WTC11 (cell line): ENCODE data around the gene ADCYAP1R1. TPM values are rescaled to one million over a fixed set of nuclear protein-coding genes. Genes with fewer than 3 reads are reported as not detected.

ENCODE experiments used
- ATAC-seq: fragments of 200-7000 bp; cut with Tn5 transposase; 2 replicates; pipeline ENCODE4 v1.10.0; 2021; ENCODE audit warnings: mild to moderate bottlenecking, moderate library complexity
- CTCF ChIA-PET: fragments of 300-600 bp; sonication (Branson Sonifier 250); formaldehyde crosslinking; loops from one replicate; lab custom pipeline; 2021; ENCODE audit warnings: antibody characterized with exemption; lab: Charles Lee
- POLR2A ChIA-PET: fragments of 350-600 bp; sonication (Branson Sonifier 250); formaldehyde crosslinking; loops from one replicate; lab custom pipeline; 2021; ENCODE audit warnings: antibody characterized with exemption; lab: Charles Lee
- DNase-seq: peaks from one replicate; pipeline ENCODE4 v3.0.0; 2021; ENCODE audit warnings: low spot score
- H3K27ac Mint-ChIP-seq: 2 replicates; pipeline ENCODE4 v1.8.0; 2021; ENCODE audit warnings: mixed read lengths
- H3K27me3 Mint-ChIP-seq: 2 replicates; pipeline ENCODE4 v1.8.0; 2021; ENCODE audit warnings: low read depth, mild to moderate bottlenecking, moderate library complexity, mixed read lengths
- H3K36me3 Mint-ChIP-seq: 2 replicates; pipeline ENCODE4 v1.8.0; 2021; ENCODE audit warnings: mixed read lengths
- H3K4me1 Mint-ChIP-seq: 2 replicates; pipeline ENCODE4 v1.8.0; 2022; ENCODE audit warnings: mixed read lengths
- H3K4me3 Mint-ChIP-seq: 2 replicates; pipeline ENCODE4 v1.8.0; 2021; ENCODE audit warnings: mild to moderate bottlenecking, moderate library complexity, mixed read lengths
- H3K9me3 Mint-ChIP-seq: 2 replicates; pipeline ENCODE4 v1.8.0; 2021; ENCODE audit warnings: mixed read lengths
- ATF6 ChIP-seq: sonication (generic); formaldehyde crosslinking; IDR thresholded peaks from 2 replicates; pipeline ENCODE4 v1.8.1; 2023; ENCODE audit warnings: mild to moderate bottlenecking, missing genetic modification reagents
- CBFB ChIP-seq: sonication (generic); formaldehyde crosslinking; IDR thresholded peaks from 2 replicates; pipeline ENCODE4 v1.8.1; 2022; ENCODE audit warnings: mild to moderate bottlenecking, low read depth, missing genetic modification reagents
- ESRRA ChIP-seq: sonication (generic); formaldehyde crosslinking; IDR thresholded peaks from 2 replicates; pipeline ENCODE4 v1.8.1; 2022; ENCODE audit warnings: mild to moderate bottlenecking, missing genetic modification reagents, borderline replicate concordance
- ETV6 ChIP-seq: sonication (generic); formaldehyde crosslinking; IDR thresholded peaks from 2 replicates; pipeline ENCODE4 v1.8.1; 2022; ENCODE audit warnings: mild to moderate bottlenecking, missing genetic modification reagents
- FOXK1 ChIP-seq: sonication (generic); formaldehyde crosslinking; IDR thresholded peaks from 2 replicates; pipeline ENCODE4 v1.8.0; 2022; ENCODE audit warnings: mild to moderate bottlenecking, moderate library complexity, missing genetic modification reagents
- FOXP1 ChIP-seq: sonication (generic); formaldehyde crosslinking; IDR thresholded peaks from 2 replicates; pipeline ENCODE4 v1.8.0; 2022; ENCODE audit warnings: missing genetic modification reagents, mild to moderate bottlenecking, moderate library complexity, borderline replicate concordance
- GRHL2 ChIP-seq: fragments of 250-450 bp; sonication (Bioruptor Pico); IDR thresholded peaks from 2 replicates; pipeline ENCODE4 v1.8.0; 2022; ENCODE audit warnings: mild to moderate bottlenecking, moderate library complexity; ENCODE audit not compliant: insufficient replicate concordance, severe bottlenecking
- HMGA2 ChIP-seq: fragments of 250-450 bp; sonication (Bioruptor Pico); IDR thresholded peaks from 2 replicates; pipeline ENCODE4 v1.4.0; 2021; ENCODE audit warnings: mild to moderate bottlenecking, moderate library complexity
- IRF1 ChIP-seq: sonication (generic); formaldehyde crosslinking; IDR thresholded peaks from 2 replicates; pipeline ENCODE4 v1.8.0; 2023; ENCODE audit warnings: missing genetic modification reagents
- IRF2 ChIP-seq: sonication (generic); formaldehyde crosslinking; IDR thresholded peaks from 2 replicates; pipeline ENCODE4 v1.8.0; 2022; ENCODE audit warnings: low read depth, missing genetic modification reagents, borderline replicate concordance
- KAT7 ChIP-seq: sonication (generic); formaldehyde crosslinking; IDR thresholded peaks from 2 replicates; pipeline ENCODE4 v1.8.1; 2023; ENCODE audit warnings: missing genetic modification reagents, mild to moderate bottlenecking, borderline replicate concordance
- MYBL2 ChIP-seq: sonication (generic); formaldehyde crosslinking; IDR thresholded peaks from 2 replicates; pipeline ENCODE4 v1.8.1; 2023; ENCODE audit warnings: mild to moderate bottlenecking, moderate library complexity, missing genetic modification reagents
- NR2C2 ChIP-seq: sonication (generic); formaldehyde crosslinking; IDR thresholded peaks from 2 replicates; pipeline ENCODE4 v1.8.0; 2022; ENCODE audit warnings: mild to moderate bottlenecking, missing genetic modification reagents
- PRRX2 ChIP-seq: fragments of 250-450 bp; sonication (Bioruptor Pico); IDR thresholded peaks from 2 replicates; pipeline ENCODE4 v1.8.0; 2021; ENCODE audit warnings: mild to moderate bottlenecking
- ZMAT4 ChIP-seq: fragments of 250-450 bp; sonication (Bioruptor Pico); IDR thresholded peaks from 2 replicates; pipeline ENCODE4 v1.9.0; 2021; ENCODE audit warnings: mild to moderate bottlenecking
- ZNF121 ChIP-seq: sonication (generic); formaldehyde crosslinking; IDR thresholded peaks from 2 replicates; pipeline ENCODE4 v1.8.0; 2023; ENCODE audit warnings: missing genetic modification reagents
- ZNF138 ChIP-seq: sonication (generic); formaldehyde crosslinking; conservative IDR thresholded peaks from 2 replicates; pipeline ENCODE4 v1.8.1; 2022; ENCODE audit warnings: mild to moderate bottlenecking, moderate library complexity, missing genetic modification reagents
- ZNF512 ChIP-seq: sonication (generic); formaldehyde crosslinking; IDR thresholded peaks from 2 replicates; pipeline ENCODE4 v1.8.1; 2022; ENCODE audit warnings: missing genetic modification reagents, borderline replicate concordance
- total RNA-seq: library from RNA; stranded (reverse); gene quantifications from 3 replicates; pipeline ENCODE4 v1.2.3, GENCODE V29; 2021
- TF ChIP-seq, protein P1 (sequence below): fragments of 200-600 bp; IDR thresholded peaks from 2 replicates; pipeline ENCODE4 v1.8.0; 2022; ENCODE audit warnings: antibody characterized with exemption

The ADCYAP1R1 gene
- total RNA-seq, 1 experiment from 2014 or later, result 9.9 TPM

DNA sequence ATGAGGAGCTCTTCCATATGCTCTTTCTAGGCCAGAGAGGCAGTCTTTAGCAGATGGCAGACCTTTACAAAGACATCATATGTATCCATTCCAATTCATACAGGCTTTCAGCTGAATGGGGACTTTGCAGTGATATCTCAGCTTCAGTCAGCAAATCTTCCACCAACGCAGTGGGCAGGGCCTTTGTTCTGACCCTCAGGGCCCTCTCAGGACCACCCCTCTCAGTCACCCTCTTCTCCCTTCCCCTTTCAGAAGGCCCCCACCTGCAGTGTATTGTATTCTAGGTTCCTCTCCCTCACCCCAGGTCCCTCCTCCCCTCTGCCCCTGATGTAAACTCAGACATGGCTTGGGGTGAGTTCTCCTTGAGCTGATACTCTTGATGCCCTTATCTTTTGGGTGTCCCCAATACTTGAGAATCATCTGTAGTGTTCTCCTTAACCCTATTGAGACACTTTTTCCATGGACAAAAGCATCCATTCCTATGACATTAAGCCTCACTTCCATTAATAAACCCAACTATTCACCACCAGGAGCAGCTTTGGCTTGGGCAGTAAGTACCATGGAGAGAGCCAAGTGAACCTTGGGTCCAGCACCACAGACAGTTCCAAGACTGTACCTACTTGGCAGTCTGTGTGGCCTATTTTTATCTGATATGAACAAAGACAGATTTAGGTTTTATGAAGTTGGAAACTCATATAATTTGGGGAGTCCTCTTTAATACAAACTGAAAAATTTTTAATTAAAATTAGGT lies 62.7 kb downstream of the ADCYAP1R1 start (continued):
- TF ChIP-seq FOXP1 (CRISPR knock-in tag), result no peak; the same call in 1 of the 2 replicates
- TF ChIP-seq ZMAT4 (CRISPR knock-in tag), result no peak
- TF ChIP-seq IRF1 (CRISPR knock-in tag), result peak; percentile 97
- TF ChIP-seq, protein P1, sequence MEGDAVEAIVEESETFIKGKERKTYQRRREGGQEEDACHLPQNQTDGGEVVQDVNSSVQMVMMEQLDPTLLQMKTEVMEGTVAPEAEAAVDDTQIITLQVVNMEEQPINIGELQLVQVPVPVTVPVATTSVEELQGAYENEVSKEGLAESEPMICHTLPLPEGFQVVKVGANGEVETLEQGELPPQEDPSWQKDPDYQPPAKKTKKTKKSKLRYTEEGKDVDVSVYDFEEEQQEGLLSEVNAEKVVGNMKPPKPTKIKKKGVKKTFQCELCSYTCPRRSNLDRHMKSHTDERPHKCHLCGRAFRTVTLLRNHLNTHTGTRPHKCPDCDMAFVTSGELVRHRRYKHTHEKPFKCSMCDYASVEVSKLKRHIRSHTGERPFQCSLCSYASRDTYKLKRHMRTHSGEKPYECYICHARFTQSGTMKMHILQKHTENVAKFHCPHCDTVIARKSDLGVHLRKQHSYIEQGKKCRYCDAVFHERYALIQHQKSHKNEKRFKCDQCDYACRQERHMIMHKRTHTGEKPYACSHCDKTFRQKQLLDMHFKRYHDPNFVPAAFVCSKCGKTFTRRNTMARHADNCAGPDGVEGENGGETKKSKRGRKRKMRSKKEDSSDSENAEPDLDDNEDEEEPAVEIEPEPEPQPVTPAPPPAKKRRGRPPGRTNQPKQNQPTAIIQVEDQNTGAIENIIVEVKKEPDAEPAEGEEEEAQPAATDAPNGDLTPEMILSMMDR, result no peak
- TF ChIP-seq FOXK1, result peak; percentile 91
- TF ChIP-seq ZNF512 (CRISPR knock-in tag), result peak; percentile 63; the same call in 1 of the 2 replicates
- no peak for TF ChIP-seq ZNF138
- peak; percentile 63; the same call in 1 of the 2 replicates for TF ChIP-seq ESRRA
- 0 out of 2 replicates have a peak, but pooled peaks have one; percentile 47 for TF ChIP-seq ZNF121 (CRISPR knock-in tag)
- no peak for TF ChIP-seq HMGA2
- TF ChIP-seq ATF6 (CRISPR knock-in tag), result 0 out of 2 replicates have a peak, but pooled peaks have one; percentile 64
- TF ChIP-seq ETV6, result peak; percentile 78; the same call in 1 of the 2 replicates
- TF ChIP-seq, all 79 proteins: peak for 49

DNA sequence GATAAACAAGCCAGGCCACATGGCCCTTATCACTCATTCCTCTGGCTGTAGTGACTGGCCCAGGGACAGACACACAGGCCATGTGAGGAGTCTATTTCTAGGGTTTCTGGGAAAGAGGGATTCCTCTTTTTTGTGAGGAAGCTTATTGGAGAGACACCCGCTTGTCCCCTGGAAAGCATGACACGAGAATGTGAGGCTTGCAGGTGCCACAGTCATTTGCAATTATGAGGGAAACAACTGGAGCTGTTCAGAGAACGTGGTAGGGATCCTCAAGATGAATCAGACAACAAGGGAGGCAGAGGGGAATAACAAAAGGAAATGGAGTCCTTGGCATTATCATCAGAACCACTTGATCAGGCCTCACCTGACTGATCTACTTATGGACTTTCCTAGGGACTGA lies 64.5 kb downstream of the ADCYAP1R1 start:
- Mint-ChIP-seq H3K36me3 (no peaks in the 10 kb centered on the region), H3K27ac (no peak overlapping the region), H3K9me3 (no peaks in the 10 kb centered on the region), H3K27me3 (no peaks in the 10 kb centered on the region; the same call in 1 of the 2 replicates), H3K4me1 (no peaks in the 10 kb centered on the region), H3K4me3 (no peak overlapping the region)
- ChIA-PET POLR2A (no interaction called here), CTCF (no interaction called here)
- no peak for TF ChIP-seq NR2C2 (CRISPR knock-in tag)
- TF ChIP-seq GRHL2, result no peak
- no peak for TF ChIP-seq PRRX2
- no peak for TF ChIP-seq KAT7
- DNase-seq (no peak), ATAC-seq (no peak)

DNA sequence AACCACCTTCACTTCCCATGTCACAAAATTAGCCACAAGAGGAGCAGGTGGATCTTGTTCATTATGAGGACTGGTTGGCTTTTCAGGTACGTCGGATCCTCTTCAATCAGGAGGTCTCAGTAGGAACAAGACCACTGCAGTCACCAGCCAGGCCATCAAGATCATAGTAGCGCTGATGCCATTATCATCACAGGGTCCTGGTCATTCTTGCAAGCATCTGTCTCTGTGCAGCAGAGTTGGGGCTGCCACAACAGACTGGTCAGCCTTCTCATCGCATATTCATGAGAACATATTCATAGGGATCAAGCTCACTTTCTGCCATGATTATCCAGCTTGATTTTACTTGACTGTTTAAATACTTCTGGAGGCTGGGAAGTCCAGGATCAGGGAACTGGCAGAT lies 67.1 kb downstream of the ADCYAP1R1 start:
- no peak for ATAC-seq
- Mint-ChIP-seq H3K36me3 (no peaks in the 10 kb centered on the region), H3K9me3 (no peaks in the 10 kb centered on the region), H3K4me1 (peaks cover 8% of the 10 kb centered on the region), H3K27ac (no peak overlapping the region), H3K27me3 (no peaks in the 10 kb centered on the region; the same call in 1 of the 2 replicates), H3K4me3 (no peak overlapping the region)
- TF ChIP-seq CBFB (CRISPR knock-in tag) (no peak), IRF2 (no peak), ZNF512 (CRISPR knock-in tag) (no peak), MYBL2 (CRISPR knock-in tag) (no peak)
- no peak for DNase-seq
- CTCF ChIA-PET, result interaction anchor here (0.9 to 12.9 kb wide), 6 partner anchors 14 to 181 kb away, joined by 3 to 882 read pairs (median 6); partner anchors contain the start of gene ADCYAP1R1
- POLR2A ChIA-PET, result interaction anchor here (0.6 kb wide), 1 partner anchor 181 kb away, joined by 3 read pairs; no protein-coding TSS in a partner anchor
